ENCODE results near the gene EWSR1.

EWSR1 gene

GRCh38 chr22:29251981-29252911 is 15.8 kb upstream of the EWSR1 start:
- DNase-seq, result no peak

GRCh38 chr22:29253561-29254285 is 14.3 kb upstream of the EWSR1 start:
- no peak for DNase-seq

- no peak for DNase-seq
Observed at GRCh38 chr22:29254286-29254660, 13.8 kb upstream of the EWSR1 start.

- no peak for DNase-seq
Observed at GRCh38 chr22:29255064-29255621, 12.9 kb upstream of the EWSR1 start.

GRCh38 chr22:29256606-29257325 is 11.3 kb upstream of the EWSR1 start:
- no peak for DNase-seq

GRCh38 chr22:29257751-29258181 is 10.3 kb upstream of the EWSR1 start:
- DNase-seq, result no peak

- DNase-seq, result no peak
Observed at GRCh38 chr22:29258407-29259252, 9.4 kb upstream of the EWSR1 start.

GRCh38 chr22:29259253-29259899 is 8.7 kb upstream of the EWSR1 start:
- DNase-seq, result no peak

- DNase-seq, result no peak
Observed at GRCh38 chr22:29260031-29260560, 8.0 kb upstream of the EWSR1 start.

- no peak for DNase-seq
Observed at GRCh38 chr22:29260601-29261315, 7.3 kb upstream of the EWSR1 start.

- no peak for DNase-seq
Observed at GRCh38 chr22:29263791-29264276, 4.2 kb upstream of the EWSR1 start.

GRCh38 chr22:29265305-29265704 is 2.8 kb upstream of the EWSR1 start:
- DNase-seq, result no peak

GRCh38 chr22:29265929-29266328 is 2.1 kb upstream of the EWSR1 start:
- DNase-seq, result no peak

- DNase-seq, result no peak
Observed at GRCh38 chr22:29266564-29267461, 1.3 kb upstream of the EWSR1 start.

GRCh38 chr22:29267462-29267857 is 608 bp upstream of the EWSR1 start:
- DNase-seq, result no peak

- no peak for DNase-seq
Observed at GRCh38 chr22:29268511-29269229, 602 bp downstream of the EWSR1 start.

- DNase-seq, result no peak
Observed at GRCh38 chr22:29269230-29269604, 1.1 kb downstream of the EWSR1 start.

GRCh38 chr22:29269731-29270474 is 1.8 kb downstream of the EWSR1 start:
- DNase-seq, result no peak
